GM12874 (cell line): Measurements from ENCODE around the gene CELF3.

Experiments
- CTCF ChIP-seq: IDR thresholded peaks from 2 replicates; pipeline ENCODE4 v1.5.1; 2011; ENCODE audit warnings: low read depth, mild to moderate bottlenecking, control low read depth, low read length, moderate library complexity; ENCODE audit not compliant: insufficient read depth

CELF3 gene

GRCh38 chr1:151728151-151729054 is 11.8 kb upstream of the CELF3 start:
- no peak for TF ChIP-seq CTCF

GRCh38 chr1:151723726-151724370 is 7.2 kb upstream of the CELF3 start:
- no peak for TF ChIP-seq CTCF

GRCh38 chr1:151721788-151722510 is 5.3 kb upstream of the CELF3 start:
- TF ChIP-seq CTCF, result no peak

- no peak for TF ChIP-seq CTCF
Observed at GRCh38 chr1:151720974-151721787, 4.6 kb upstream of the CELF3 start, which contains the start of gene RIIAD1. TSS of gene RIIAD1 (plus strand) at chr1:151721522. CDS start at chr1:151721537, 15 bp downstream.

- no peak for TF ChIP-seq CTCF
Observed at GRCh38 chr1:151720554-151720953, 4.0 kb upstream of the CELF3 start.

GRCh38 chr1:151720125-151720524 is 3.5 kb upstream of the CELF3 start:
- TF ChIP-seq CTCF, result no peak
